Measurements from ENCODE around the gene OXSM.

The OXSM gene

GRCh38 chr3:25789596-25790556 lies at the start of gene OXSM:
Gene OXSM, plus strand, starts transcription at chr3:25790090. Its CDS starts 931 bp downstream, at chr3:25791021.
- peak; percentile 91 for DNase-seq

GRCh38 chr3:25744470-25744869 lies 45.4 kb upstream of the OXSM start:
- DNase-seq: no peak

- DNase-seq: no peak
These were observed 42.9 kb upstream of the OXSM start for GRCh38 chr3:25747033-25747432.

GRCh38 chr3:25748189-25748588 lies 41.7 kb upstream of the OXSM start:
- no peak for DNase-seq

DNA sequence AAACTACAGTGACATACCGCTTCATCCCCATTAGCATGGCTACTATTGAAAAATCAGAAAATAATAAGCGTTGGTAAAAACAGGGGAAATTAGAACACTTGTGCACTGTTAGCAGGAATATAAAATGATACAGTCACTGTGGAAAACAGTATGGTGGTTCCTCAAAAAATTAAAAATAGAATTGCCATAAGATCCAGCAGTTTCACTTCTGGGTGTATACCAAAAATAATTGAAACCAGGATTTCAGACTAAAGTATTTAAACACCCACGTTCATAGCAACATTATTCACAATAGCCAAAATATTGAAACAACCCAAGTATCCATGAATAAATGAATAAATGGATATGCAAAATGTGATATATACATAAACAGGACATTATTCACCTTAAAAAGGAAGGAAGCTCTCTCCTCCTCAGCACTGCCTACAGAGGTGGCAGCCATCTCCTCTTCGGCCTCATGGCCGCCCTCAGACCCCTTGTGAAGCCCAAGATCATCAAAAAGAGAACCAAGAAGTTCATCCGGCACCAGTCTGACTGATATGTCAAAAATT lies 40.8 kb upstream of the OXSM start:
- no peak for DNase-seq

DNA sequence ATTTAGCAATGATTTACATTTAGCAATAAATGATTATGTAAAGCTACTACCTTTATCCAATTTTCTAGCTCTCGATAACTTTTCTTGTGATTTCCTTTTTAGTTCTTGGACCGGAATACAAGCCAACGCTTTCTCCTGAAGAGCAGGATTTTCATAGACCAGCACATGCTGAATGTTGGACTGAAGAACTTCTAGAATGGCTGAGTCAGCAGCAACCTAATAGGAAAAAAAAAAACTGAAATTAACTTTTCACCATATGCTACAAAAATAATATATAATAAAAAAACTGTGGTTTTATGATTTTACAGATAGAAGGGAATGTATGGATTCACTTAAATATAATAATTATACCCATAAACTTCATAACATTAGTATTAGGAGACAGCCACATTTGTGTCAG lies 38.8 kb upstream of the OXSM start:
- no peak for DNase-seq

DNA sequence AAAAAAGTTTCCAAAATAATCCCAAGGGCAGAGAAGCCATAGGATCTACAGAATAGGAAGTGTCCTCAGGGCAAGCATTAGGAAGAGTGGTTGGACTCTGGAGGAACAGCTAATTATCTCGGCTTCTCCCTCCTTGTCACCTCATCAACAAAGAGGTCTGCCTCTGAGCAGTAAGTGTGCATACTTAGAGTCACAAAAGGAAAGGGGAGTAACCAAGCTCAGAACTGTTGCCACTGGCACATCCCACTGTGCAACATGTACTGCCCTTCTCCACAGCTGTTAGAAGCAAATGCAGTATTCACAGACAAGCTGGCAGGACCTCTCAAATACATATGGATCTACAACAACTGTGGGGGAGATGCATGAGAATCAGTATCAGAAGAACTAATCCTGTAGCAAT lies 38.2 kb upstream of the OXSM start:
- no peak for DNase-seq

DNA sequence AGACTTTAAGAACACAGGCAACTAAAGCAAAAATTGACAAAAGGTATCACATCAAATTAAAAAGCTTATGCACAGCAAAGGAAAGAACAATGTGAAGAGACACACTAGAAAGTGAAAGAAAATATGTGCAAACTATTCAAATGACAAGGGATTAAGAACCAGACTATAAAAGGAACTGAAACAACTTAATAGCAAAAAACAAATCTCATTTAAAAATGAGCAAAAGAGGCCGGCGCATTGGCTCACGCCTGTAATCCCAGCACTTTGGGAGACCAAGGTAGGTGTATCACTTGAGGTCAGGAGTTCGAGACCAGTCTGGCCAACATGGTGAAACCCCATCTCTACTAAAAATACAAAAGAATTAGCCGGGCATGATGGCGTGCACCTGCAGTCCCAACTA lies 21.0 kb upstream of the OXSM start:
- DNase-seq: no peak

DNA sequence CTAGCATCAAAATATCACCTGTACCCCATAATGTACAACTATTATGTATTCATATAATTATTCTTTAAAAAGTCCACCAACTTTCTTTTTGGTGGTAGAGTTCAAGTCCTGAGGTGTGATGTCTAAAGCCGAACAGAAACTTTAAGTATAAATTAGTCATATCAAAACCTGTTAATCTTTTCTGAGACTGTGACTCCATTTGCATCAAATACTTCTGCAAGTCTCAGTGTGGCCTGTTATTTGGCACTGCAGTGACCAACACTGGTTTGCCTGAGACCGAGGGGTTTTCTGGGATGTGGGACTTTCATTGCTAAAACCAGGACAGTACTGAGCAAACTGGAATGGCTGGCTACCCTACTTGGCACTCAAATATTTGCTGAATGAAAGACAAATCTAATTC lies 14.0 kb upstream of the OXSM start:
- no peak for DNase-seq

GRCh38 chr3:25780618-25781017 lies 9.3 kb upstream of the OXSM start:
- DNase-seq: no peak

- DNase-seq: no peak
These were observed 8.6 kb upstream of the OXSM start for GRCh38 chr3:25781145-25781757.

DNA sequence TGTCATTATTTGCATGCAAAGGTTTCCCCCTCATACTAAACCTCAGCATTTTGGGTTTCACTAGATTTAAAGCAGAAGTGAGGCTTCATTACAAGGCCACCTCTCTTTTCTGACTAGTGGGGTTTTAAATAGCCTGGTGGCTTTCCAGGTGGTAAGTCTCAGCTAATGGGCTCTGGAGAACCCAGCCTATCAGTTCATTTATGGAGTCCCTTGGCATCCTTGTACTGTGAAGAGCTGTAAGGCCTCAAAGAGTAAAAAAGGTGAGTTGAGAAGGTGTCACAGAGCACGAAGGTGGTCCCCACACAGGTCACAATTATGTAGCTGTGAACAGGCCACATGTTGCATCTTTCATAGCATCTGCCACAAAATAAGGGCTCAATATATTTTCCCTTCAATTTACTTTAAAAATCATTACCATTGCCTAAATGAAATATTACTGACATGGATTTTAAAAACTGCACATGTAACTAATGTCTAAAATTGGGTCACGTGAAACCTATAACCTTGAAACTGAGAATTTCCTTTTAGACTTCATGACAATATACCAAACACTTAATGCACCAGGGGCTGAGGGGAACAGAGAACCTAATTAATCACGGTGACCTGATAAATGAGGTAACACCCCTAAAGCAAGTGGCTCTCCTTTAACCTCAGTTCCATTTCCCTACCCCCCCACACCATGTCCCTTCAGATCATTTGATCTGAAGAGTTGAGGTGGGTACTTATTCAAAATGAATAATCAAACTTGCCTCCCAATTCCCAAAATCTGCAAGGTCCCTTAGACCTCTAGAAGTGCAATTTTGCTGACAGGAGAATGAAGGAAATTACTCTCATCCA lies 7.9 kb upstream of the OXSM start:
- DNase-seq: no peak

DNA sequence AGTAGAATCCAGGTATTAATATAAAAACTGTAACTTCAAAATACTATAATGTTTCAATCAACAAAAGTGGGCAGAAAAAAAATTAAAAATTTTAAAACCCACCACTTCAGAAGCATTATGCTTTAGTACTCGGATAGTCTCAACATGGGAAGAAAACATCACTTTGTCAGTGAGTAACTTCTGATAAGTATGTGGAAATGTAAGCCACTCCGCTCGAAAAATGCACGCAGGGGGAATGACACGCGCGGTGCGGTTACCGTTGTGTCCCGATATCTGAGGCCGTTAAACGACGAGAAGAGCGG lies 7.3 kb upstream of the OXSM start:
- no peak for DNase-seq

GRCh38 chr3:25782938-25783660 lies 6.8 kb upstream of the OXSM start, which contains the start of gene NGLY1:
Gene NGLY1, minus strand, starts transcription at chr3:25783443. Its CDS starts 53 bp downstream, at chr3:25783390.
- peak; percentile 77 for DNase-seq

DNA sequence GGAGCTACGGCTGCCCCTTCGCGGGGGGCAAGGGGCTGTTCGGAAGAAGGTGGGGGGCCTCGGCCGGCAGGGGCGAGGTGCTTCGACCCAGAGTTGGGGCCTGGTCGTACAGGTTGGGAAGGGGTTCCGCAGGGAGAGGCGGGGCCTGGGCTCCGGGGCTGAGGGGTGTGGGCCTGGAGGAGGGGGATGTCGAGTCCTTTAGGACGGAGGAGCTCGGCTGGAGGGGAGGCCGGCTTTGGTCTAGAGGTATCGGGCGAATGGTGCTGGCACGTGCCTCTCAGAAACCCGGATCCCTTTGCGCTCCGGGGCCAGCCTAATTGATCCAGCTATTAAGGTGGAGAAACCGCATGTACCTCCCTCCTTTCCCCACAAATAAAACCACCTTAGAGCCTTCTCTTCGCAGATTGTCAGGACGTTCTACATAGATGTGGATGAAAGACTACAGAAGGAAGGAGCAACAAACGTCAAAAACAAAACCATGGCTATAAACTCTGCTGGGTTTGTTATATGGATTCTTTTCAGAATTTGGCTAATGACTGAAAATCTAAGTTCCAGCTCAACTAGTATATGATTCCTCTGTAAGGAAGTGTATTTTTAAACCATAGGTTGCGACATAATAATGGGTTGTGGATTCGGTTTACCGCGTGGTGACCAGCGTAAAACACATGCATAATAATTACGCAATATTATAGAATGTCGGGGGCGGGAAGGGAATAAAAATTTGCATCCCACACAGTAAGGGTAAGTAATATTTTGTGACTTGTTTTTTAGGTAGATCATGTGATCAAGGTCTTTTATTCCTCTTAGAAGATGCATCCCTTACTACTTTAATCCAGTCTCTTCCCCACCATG lies 6.0 kb upstream of the OXSM start:
- no peak for DNase-seq

DNA sequence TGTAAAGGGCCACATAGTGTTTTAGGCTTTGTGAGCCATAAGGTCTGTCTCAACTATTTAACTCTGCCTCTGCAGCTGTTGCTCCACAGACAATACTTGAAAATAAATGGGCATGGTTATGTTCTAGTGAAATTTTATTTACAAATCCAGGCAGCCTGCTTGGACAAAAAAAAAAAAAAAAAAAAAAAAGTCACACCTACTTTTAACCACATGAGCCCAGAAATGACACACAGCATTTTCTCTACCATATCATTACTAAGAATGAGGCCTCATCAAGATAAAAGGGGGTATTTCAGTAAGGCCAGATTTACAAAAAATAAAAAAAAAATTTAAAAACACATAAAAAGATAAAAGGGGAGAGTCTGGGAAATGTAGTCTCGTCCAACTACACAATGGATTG lies 4.9 kb upstream of the OXSM start:
- no peak for DNase-seq

GRCh38 chr3:25785826-25786225 lies 4.1 kb upstream of the OXSM start:
- no peak for DNase-seq

DNA sequence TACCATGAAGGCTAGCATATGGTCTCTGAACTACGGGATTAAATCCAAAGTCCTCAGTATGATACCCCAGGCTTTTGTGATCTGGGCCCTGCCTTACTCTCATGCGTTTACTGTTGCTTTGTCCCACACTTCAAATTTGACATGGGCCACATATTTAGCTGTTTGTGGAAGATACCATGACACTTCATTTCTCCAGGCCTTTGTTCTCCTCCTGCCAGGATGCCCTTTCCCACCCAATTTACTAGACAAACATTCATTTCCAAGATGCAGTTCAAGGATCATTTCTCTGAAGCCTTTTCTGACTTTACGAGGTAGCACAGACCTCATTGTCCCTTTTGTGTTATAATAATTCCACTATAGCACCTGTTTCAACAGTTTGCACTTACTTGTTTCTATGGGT lies 2.2 kb upstream of the OXSM start:
- no peak for DNase-seq

DNA sequence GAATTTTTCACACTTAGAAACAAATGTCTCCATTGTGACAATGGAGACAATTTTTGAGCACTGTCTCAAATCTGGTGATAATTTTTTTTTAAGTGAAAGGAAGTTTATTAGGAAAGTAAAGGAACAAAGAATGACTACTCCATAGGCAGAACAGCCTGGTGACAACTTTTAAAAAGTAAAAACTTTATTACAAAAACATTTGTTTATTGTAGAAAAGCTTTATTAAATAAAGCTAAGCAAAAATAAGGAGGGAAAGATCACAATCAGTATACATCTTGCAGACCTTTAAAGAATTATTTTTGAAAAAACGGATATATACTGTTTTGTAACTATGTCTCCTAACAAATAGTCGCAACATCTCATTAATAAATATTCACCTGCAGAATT lies 688 bp upstream of the OXSM start:
- DNase-seq: no peak

- DNase-seq: no peak
These were observed 11.9 kb downstream of the OXSM start for GRCh38 chr3:25801786-25802185.

- DNase-seq: no peak
These were observed 13.9 kb downstream of the OXSM start for GRCh38 chr3:25803833-25804232.

- no peak for DNase-seq
These were observed 14.8 kb downstream of the OXSM start for GRCh38 chr3:25804676-25805075.

Measured in midbrain (tissue), 1 donor.